Measurements from ENCODE around the gene ZNF791.

GRCh38 chr19:12668346-12668745, 57.6 kb downstream of the ZNF791 start:
- TF ChIP-seq CTCF (optimal IDR thresholded peaks at IDR 0.05 in 1 of 3, IDR thresholded peaks at IDR 0.05 in 1 of 3, conservative IDR thresholded peaks at IDR 0.05 in 1 of 3; ENCODE audit: extremely low read depth in 1 of 3, insufficient read depth in 2 of 3, low read length in 3 of 3) (no peak), EZH2 (IDR thresholded peaks at IDR 0.05; ENCODE audit: low read length) (no peak)
